ENCODE results near the gene C3orf62.

C3orf62 gene

DNA sequence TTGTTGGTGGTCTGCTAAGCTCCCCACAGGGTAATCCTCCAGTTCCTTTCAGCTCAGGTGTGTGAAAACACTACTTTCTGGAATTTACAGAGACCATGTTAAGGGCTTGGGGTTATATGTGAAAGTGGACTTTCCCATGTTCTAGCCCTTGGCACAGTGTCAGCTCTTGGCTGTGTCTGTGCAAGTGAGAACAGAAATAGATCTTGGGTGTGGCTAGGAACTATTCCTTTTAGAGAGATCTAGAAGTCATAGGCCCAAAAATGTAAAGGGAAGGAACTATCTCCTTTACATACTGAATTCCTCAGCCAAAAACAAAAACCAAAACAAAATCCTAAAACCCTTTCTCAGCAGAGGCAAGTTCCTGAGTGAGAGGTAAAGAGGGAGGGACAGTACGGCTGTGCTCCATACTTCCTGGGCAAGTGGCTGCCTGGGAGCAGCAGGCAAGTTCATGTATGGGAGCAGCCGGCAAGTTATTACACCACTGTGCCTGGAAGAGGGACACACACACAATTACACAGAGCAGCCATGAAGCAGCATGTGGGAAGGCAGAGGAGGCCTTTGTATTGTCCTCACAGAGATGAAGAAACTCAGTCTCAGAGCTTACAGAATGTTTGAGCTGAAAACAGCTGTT is 19.9 kb upstream of the C3orf62 start:
- H3K27me3 ChIP-seq (ENCODE audit: control insufficient read depth, insufficient read depth, low read length): no peaks in the 10 kb centered on the region
- H3K4me3 ChIP-seq (ENCODE audit: low read depth, low read length): no peak overlapping the region
- no peaks in the 10 kb centered on the region for H3K9me3 ChIP-seq (ENCODE audit: control insufficient read depth, insufficient read depth, low read length)
- peaks cover 72% of the 10 kb centered on the region for H3K36me3 ChIP-seq (ENCODE audit: control insufficient read depth, insufficient read depth, low read length)
- H3K27ac ChIP-seq (ENCODE audit: low read depth, low read length): no peak overlapping the region
- H3K9ac ChIP-seq (ENCODE audit: low read depth, low read length): no peak overlapping the region
- no peaks in the 10 kb centered on the region for H3K4me1 ChIP-seq (ENCODE audit: control insufficient read depth, insufficient read depth, low read length)

DNA sequence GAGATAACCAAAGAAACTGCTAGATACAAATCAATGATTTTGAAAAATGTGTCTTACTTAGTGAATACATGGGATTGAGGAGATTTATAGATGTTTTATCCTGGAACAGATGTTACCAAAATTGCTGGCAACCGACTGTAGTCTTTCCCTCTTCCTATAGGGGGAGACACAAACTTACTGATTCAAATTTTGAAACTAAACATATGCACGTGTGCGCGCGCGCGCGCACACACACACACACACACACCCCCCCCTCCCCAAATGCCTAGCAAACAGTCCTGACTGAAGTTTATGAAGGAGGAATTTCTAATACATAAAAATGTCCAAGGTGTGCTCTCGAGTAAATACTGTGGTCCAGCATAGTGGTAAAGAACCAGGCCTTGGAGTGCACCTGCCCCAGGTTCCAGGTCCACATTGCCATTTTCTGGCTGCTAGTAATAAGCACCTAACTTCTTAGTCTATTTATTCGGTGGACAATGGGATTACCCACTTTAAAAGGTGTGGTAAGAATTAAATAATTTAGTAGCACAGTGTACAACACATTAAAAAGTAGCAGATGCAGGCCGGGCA is 18.5 kb upstream of the C3orf62 start:
- Histone ChIP-seq H3K27ac (ENCODE audit: low read depth, low read length) (no peak overlapping the region), H3K36me3 (ENCODE audit: control insufficient read depth, insufficient read depth, low read length) (peaks cover 64% of the 10 kb centered on the region)

DNA sequence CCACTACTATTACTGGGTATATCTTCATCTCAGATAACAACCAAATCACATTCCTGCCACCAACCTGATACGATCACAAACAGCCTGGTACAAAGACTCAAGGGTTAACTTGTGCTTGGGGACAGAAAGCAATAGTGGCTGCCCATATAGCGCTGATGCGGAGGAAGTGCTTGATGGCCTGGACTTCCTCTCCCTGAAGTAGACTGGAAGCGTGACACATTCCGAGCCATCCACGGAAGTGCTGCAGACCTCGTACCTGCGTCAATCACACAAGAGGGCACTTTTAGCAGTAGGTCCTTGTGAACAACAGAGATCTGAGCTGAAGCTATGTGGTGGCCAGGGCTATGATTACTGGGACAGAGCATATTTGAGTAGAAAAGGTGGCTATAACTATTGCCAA is 17.3 kb upstream of the C3orf62 start:
- no peak overlapping the region for H3K4me3 ChIP-seq (ENCODE audit: low read depth, low read length)
- H3K27me3 ChIP-seq (ENCODE audit: control insufficient read depth, insufficient read depth, low read length): no peaks in the 10 kb centered on the region
- no peaks in the 10 kb centered on the region for H3K4me1 ChIP-seq (ENCODE audit: control insufficient read depth, insufficient read depth, low read length)
- H3K9me3 ChIP-seq (ENCODE audit: control insufficient read depth, insufficient read depth, low read length): no peaks in the 10 kb centered on the region
- H3K36me3 ChIP-seq (ENCODE audit: control insufficient read depth, insufficient read depth, low read length): peaks cover 63% of the 10 kb centered on the region
- H3K27ac ChIP-seq (ENCODE audit: low read depth, low read length): no peak overlapping the region
- H3K9ac ChIP-seq (ENCODE audit: low read depth, low read length): no peak overlapping the region

More for the DNA sequence above, 18.5 kb upstream of the C3orf62 start:
- no peak overlapping the region for H3K9ac ChIP-seq (ENCODE audit: low read depth, low read length)
- H3K4me1 ChIP-seq (ENCODE audit: control insufficient read depth, insufficient read depth, low read length): no peaks in the 10 kb centered on the region
- no peaks in the 10 kb centered on the region for H3K27me3 ChIP-seq (ENCODE audit: control insufficient read depth, insufficient read depth, low read length)
- H3K4me3 ChIP-seq (ENCODE audit: low read depth, low read length): no peak overlapping the region
- no peaks in the 10 kb centered on the region for H3K9me3 ChIP-seq (ENCODE audit: control insufficient read depth, insufficient read depth, low read length)

DNA sequence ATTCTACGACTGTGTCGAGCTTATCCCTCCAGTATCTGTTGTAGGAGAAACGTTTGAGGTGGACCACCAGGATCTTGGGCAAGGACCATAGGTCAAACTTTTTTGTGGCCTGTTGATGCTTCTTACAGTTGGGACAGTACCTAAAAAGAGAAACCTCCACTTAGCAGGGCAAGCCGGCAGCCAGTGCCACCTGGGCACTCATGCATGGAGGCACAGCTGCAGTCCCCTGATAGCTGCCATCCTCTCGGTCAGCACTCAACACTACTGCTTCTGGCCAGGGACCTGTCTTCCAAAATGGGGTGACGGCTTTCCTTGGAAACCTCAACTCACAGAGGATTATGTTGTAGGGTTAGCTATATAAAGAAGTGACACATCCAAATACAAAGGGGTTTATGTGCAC is 7.0 kb upstream of the C3orf62 start:
- Histone ChIP-seq H3K9ac (ENCODE audit: low read depth, low read length) (no peak overlapping the region), H3K9me3 (ENCODE audit: control insufficient read depth, insufficient read depth, low read length) (no peaks in the 10 kb centered on the region), H3K4me1 (ENCODE audit: control insufficient read depth, insufficient read depth, low read length) (no peaks in the 10 kb centered on the region), H3K4me3 (ENCODE audit: low read depth, low read length) (no peak overlapping the region), H3K27me3 (ENCODE audit: control insufficient read depth, insufficient read depth, low read length) (no peaks in the 10 kb centered on the region), H3K27ac (ENCODE audit: low read depth, low read length) (no peak overlapping the region), H3K36me3 (ENCODE audit: control insufficient read depth, insufficient read depth, low read length) (peaks cover 58% of the 10 kb centered on the region)

DNA sequence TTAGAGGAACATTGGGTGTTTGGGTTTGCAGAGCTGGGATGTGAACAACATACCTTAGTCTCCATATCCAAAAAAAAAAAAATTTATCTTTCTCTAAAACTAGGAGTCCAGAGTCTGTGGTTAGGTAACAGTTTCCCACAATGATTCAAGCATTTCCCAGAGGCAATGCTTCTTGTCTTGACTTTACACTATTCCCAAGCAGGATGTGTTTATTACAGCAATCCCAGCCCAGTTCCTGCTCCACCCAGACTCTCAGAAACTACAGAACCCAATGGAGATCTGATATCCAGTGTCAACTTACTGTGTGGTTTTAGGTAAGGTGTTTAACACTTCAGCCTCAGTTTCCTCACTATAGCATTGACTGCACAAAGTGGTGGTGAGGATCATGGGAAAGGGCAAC is 2.3 kb upstream of the C3orf62 start:
- Histone ChIP-seq H3K4me1 (ENCODE audit: control insufficient read depth, insufficient read depth, low read length) (no peaks in the 10 kb centered on the region), H3K27me3 (ENCODE audit: control insufficient read depth, insufficient read depth, low read length) (no peaks in the 10 kb centered on the region), H3K36me3 (ENCODE audit: control insufficient read depth, insufficient read depth, low read length) (peaks cover 33% of the 10 kb centered on the region), H3K9me3 (ENCODE audit: control insufficient read depth, insufficient read depth, low read length) (no peaks in the 10 kb centered on the region), H3K27ac (ENCODE audit: low read depth, low read length) (no peak overlapping the region), H3K9ac (ENCODE audit: low read depth, low read length) (no peak overlapping the region), H3K4me3 (ENCODE audit: low read depth, low read length) (no peak overlapping the region)

DNA sequence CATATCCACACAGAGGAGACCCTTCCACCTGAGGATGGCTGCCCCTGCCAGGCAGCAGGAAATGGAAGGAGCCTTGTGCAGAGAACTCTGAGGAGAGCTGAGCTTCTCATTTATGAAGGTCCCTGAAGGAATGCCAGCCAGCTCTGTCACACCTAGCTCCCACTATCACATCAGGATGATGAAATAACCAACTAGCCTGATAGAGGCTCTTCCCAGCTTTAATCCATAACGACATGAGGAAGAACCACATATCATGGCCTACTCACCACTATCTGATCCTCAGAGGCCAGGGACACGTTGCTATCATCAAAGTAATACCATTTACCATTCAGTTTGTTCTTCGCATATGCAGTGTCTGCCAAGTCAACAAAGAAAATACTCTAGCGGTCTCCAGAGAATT is 1.5 kb upstream of the C3orf62 start:
- H3K36me3 ChIP-seq (ENCODE audit: control insufficient read depth, insufficient read depth, low read length): peaks cover 25% of the 10 kb centered on the region
- no peaks in the 10 kb centered on the region for H3K9me3 ChIP-seq (ENCODE audit: control insufficient read depth, insufficient read depth, low read length)
- no peak overlapping the region for H3K27ac ChIP-seq (ENCODE audit: low read depth, low read length)
- no peak overlapping the region for H3K9ac ChIP-seq (ENCODE audit: low read depth, low read length)
- no peaks in the 10 kb centered on the region for H3K4me1 ChIP-seq (ENCODE audit: control insufficient read depth, insufficient read depth, low read length)
- H3K4me3 ChIP-seq (ENCODE audit: low read depth, low read length): no peak overlapping the region
- H3K27me3 ChIP-seq (ENCODE audit: control insufficient read depth, insufficient read depth, low read length): no peaks in the 10 kb centered on the region

DNA sequence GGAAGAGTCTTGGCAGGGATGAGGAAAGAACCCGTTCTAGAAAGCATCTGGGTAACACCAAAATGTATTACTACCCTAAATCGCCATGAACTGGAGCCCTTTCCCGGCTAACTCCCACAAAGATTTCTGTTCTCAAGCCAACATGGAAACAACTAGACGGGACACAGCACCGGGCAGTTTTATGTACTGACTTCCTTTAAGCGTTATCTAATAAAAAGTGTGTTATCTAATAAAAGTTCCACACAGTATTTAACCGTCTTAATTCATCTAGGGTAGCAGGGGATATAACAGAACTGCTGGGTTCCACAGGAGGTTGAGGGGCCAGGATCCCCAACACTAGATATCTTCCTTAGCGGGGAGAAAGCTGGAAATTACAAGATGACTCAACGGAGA is 347 bp upstream of the C3orf62 start:
- Histone ChIP-seq H3K27ac (ENCODE audit: low read depth, low read length) (no peak overlapping the region), H3K36me3 (ENCODE audit: control insufficient read depth, insufficient read depth, low read length) (peaks cover 22% of the 10 kb centered on the region), H3K9ac (ENCODE audit: low read depth, low read length) (no peak overlapping the region), H3K9me3 (ENCODE audit: control insufficient read depth, insufficient read depth, low read length) (no peaks in the 10 kb centered on the region), H3K4me3 (ENCODE audit: low read depth, low read length) (peak overlapping the region; percentile 48), H3K27me3 (ENCODE audit: control insufficient read depth, insufficient read depth, low read length) (no peaks in the 10 kb centered on the region), H3K4me1 (ENCODE audit: control insufficient read depth, insufficient read depth, low read length) (no peaks in the 10 kb centered on the region)

DNA sequence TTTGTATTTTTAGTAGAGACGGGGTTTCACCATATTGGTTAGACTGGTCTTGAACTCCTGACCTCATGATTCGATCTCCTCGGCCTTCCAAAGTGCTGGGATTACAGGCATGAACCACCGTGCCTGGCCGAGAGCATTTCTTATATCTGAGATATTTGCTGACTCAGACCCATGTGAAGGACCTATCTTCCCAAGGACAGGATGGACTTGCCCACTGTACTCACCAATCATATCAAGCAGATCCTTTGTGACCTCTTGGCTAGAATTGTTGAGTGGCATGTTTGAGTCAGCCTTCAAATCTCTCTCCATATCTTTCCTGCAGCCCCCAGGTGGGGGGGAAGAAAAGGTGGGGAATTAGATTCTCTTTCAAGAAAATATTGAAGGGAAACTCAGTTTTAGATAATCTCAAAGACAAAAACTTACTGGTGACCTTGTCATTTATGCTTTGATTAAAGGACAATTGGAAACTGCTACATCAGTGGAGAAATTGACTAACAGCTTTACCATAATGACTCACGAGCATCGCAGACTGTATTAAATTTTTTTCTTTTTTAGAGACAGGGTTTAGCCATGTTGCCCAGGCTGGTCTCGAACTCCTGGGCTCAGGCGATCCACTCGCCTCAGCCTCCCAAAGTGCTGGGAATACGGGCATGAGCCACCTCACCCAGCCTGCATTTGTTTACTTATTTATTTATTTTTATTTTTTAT is 3.1 kb downstream of the C3orf62 start:
- no peak overlapping the region for H3K27ac ChIP-seq (ENCODE audit: low read depth, low read length)
- peaks cover 10% of the 10 kb centered on the region; the same call in 1 of the 2 replicates for H3K36me3 ChIP-seq (ENCODE audit: control insufficient read depth, insufficient read depth, low read length)
- H3K4me1 ChIP-seq (ENCODE audit: control insufficient read depth, insufficient read depth, low read length): no peaks in the 10 kb centered on the region
- H3K27me3 ChIP-seq (ENCODE audit: control insufficient read depth, insufficient read depth, low read length): no peaks in the 10 kb centered on the region
- H3K9me3 ChIP-seq (ENCODE audit: control insufficient read depth, insufficient read depth, low read length): no peaks in the 10 kb centered on the region
- no peak overlapping the region for H3K9ac ChIP-seq (ENCODE audit: low read depth, low read length)
- no peak overlapping the region for H3K4me3 ChIP-seq (ENCODE audit: low read depth, low read length)

DNA sequence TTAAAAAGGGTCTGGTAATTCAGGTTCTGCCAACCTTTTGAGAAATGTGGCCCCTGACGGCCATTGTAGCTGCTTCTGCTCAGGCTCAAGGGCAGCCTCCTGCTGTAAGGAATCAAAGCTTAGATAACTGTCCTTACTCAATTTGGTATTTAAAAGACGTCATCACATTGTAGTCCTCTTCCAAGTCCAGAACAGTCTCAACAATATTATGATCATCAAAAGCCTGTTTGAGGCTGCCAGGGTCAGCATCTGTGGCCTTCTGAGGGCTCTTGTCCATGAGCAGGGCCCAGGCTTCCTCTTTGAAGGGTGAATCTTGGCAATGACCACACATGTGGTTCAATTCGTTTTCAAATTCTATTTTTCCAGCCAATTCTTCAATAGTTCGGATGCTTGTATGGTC is 6.0 kb downstream of the C3orf62 start:
- Histone ChIP-seq H3K27me3 (ENCODE audit: control insufficient read depth, insufficient read depth, low read length) (no peaks in the 10 kb centered on the region), H3K9ac (ENCODE audit: low read depth, low read length) (no peak overlapping the region), H3K36me3 (ENCODE audit: control insufficient read depth, insufficient read depth, low read length) (no peaks in the 10 kb centered on the region), H3K27ac (ENCODE audit: low read depth, low read length) (no peak overlapping the region), H3K9me3 (ENCODE audit: control insufficient read depth, insufficient read depth, low read length) (no peaks in the 10 kb centered on the region), H3K4me1 (ENCODE audit: control insufficient read depth, insufficient read depth, low read length) (no peaks in the 10 kb centered on the region), H3K4me3 (ENCODE audit: low read depth, low read length) (no peak overlapping the region)

DNA sequence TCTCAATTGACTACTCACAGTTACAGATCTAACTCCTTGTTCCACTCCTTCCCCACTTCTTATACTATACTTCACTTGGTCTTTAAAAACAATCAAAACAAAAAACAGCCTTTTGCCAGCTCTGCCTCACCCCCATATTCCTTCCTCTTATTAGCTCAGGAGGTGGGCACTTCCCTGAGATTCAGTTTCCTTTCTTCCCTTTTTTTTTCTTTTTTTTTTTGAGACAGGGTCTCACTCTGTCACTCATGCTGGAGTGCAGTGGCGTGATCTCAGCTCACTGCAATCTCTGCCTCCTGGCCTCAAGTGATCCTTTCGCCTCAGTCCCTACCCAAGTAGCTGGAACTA is 6.9 kb downstream of the C3orf62 start:
- no peak overlapping the region for H3K27ac ChIP-seq (ENCODE audit: low read depth, low read length)
- H3K9ac ChIP-seq (ENCODE audit: low read depth, low read length): no peak overlapping the region
- H3K36me3 ChIP-seq (ENCODE audit: control insufficient read depth, insufficient read depth, low read length): no peaks in the 10 kb centered on the region
- no peaks in the 10 kb centered on the region for H3K9me3 ChIP-seq (ENCODE audit: control insufficient read depth, insufficient read depth, low read length)
- no peaks in the 10 kb centered on the region for H3K4me1 ChIP-seq (ENCODE audit: control insufficient read depth, insufficient read depth, low read length)
- H3K4me3 ChIP-seq (ENCODE audit: low read depth, low read length): no peak overlapping the region
- H3K27me3 ChIP-seq (ENCODE audit: control insufficient read depth, insufficient read depth, low read length): no peaks in the 10 kb centered on the region

DNA sequence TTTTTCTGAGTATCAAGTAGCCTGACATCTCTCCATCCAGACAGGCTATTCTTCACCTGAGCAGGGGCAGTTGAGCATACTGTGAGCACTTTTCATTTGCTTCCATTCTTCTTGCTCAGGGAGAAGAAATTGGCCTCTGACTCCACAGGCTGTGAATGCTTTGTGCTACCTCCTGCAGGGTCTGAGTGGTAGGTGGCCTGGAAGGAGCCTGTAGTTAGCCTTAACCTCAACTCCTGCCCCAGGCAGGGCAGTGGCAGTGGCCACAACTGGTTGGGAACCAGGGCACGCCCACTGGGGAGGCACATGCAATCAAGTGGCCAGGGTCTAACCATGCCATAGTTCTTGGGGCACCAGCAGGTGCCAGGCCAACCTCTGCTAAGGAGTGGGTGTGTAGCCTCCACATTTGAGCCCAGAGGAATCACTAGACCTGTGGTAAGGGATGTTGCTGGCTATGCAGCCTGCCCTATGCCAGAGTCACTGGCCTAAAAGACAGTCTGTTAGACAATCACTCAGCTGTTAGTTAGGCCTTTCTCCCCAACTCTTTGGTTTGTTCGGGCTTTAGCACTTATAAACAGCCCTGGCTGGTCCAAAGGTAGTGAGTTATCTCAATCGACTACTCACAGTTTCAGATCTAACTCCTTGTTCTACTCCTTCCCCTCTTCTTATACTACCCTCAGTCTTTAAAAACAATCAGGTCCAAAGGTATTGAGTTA is 7.4 kb downstream of the C3orf62 start:
- no peaks in the 10 kb centered on the region for H3K27me3 ChIP-seq (ENCODE audit: control insufficient read depth, insufficient read depth, low read length)
- no peak overlapping the region for H3K27ac ChIP-seq (ENCODE audit: low read depth, low read length)
- no peaks in the 10 kb centered on the region for H3K4me1 ChIP-seq (ENCODE audit: control insufficient read depth, insufficient read depth, low read length)
- H3K36me3 ChIP-seq (ENCODE audit: control insufficient read depth, insufficient read depth, low read length): no peaks in the 10 kb centered on the region
- no peak overlapping the region for H3K9ac ChIP-seq (ENCODE audit: low read depth, low read length)
- H3K9me3 ChIP-seq (ENCODE audit: control insufficient read depth, insufficient read depth, low read length): no peaks in the 10 kb centered on the region
- no peak overlapping the region for H3K4me3 ChIP-seq (ENCODE audit: low read depth, low read length)

Data from HUES48 (cell line).